HG03558 (cell line): ENCODE measurements around the gene ENPP1.

Experiments used
- ATAC-seq: cut with Tn5 transposase; IDR thresholded peaks from one replicate; pipeline ENCODE4 v1.9.1; 2021; ENCODE audit warnings: moderate number of reproducible peaks; ENCODE audit not compliant: unreplicated experiment; ENCODE audit errors: extremely low read depth

Gene ENPP1

DNA sequence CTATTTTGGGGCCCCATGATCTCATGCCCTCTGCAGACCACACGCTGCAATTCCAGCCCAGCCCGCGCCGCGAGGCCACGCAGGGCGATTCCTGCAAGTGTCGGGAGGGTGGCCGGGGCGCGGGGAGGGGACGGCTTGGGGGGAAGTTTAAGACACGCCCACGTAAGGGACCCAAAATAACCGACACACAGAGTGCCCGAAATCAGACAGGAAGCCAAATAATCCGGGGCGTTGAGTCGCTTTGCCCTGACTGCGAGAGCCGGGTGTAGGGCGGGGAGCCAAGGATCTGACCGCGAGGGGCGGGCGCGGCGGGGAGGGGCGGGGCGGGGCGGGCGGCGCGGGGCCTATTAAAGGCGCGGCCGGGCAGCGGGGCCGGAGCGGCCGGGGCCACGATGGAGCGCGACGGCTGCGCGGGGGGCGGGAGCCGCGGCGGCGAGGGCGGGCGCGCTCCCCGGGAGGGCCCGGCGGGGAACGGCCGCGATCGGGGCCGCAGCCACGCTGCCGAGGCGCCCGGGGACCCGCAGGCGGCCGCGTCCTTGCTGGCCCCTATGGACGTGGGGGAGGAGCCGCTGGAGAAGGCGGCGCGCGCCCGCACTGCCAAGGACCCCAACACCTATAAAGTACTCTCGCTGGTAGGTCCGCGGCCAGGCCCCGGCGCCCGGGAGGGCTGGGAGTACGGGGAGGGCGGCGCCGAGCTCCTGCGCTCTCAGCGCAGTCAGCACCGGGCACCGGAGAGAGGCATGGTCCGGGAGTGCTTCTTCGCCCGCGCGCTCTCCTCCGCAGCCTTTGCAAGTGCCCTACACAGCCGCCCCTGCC, at the start of gene ENPP1:
Gene ENPP1 (plus strand): TSS at position 377 of the 816 bp plus-strand sequence. CDS start 16 bp downstream, at position 393.
- ATAC-seq = no peak

DNA sequence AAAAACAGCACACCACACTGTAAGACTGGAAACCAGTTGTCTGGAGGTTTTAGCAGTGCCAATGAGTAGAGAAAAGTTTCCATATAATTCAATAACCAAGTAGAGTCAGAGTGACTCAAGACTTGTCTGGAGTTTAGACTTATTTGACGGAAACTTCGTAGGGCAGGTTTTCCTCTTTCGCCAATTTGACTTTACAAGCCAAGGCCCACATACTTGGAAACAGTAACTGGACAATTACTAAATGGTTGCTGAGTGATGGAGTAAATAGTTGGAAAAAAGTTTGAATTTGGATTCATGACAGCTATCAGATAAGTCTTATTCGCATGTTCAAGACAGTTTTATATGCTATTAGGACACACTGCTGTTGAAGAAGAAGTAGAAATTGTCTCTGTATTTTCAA, 48.9 kb upstream of the ENPP1 start:
- ATAC-seq = no peak

GRCh38 chr6:131761060-131761761, 46.6 kb upstream of the ENPP1 start:
- ATAC-seq = no peak

DNA sequence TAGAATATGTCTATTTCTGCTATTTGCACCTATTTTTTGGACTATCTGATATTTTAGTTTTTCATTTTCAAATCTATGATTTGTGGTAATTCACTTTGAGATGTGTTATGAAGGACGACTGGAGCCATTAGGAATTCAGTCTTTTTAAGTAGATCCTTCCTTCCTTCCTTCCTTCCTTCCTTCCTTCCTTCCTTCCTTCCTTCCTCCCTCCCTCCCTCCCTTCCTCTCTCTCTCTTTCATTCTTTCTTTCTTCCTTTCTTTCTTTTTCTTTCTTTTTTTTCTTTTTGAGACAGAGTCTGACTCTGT, 46.1 kb upstream of the ENPP1 start:
- ATAC-seq = no peak

- ATAC-seq = no peak
These were observed 44.8 kb upstream of the ENPP1 start for GRCh38 chr6:131762984-131763383.

DNA sequence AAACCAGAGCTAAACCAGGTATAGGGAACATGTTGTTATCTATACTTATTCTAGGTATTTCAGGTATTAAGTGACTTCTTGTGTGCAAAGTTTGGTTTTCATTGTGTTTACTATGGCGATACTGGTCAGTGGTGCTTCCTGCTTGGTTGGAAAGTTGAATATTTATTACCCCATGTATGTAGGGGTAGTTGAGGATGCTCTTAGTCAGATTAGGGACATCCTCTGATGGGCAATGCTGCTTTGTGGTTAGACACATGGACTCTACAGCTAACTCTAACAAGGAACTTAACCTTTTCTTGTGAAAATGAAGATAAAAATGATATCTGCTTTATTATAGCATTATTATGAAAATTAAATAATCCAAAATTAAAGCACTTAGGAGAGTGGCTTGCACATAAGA, 44.1 kb upstream of the ENPP1 start:
- no peak for ATAC-seq

GRCh38 chr6:131764350-131764749, 43.5 kb upstream of the ENPP1 start:
- ATAC-seq = no peak

DNA sequence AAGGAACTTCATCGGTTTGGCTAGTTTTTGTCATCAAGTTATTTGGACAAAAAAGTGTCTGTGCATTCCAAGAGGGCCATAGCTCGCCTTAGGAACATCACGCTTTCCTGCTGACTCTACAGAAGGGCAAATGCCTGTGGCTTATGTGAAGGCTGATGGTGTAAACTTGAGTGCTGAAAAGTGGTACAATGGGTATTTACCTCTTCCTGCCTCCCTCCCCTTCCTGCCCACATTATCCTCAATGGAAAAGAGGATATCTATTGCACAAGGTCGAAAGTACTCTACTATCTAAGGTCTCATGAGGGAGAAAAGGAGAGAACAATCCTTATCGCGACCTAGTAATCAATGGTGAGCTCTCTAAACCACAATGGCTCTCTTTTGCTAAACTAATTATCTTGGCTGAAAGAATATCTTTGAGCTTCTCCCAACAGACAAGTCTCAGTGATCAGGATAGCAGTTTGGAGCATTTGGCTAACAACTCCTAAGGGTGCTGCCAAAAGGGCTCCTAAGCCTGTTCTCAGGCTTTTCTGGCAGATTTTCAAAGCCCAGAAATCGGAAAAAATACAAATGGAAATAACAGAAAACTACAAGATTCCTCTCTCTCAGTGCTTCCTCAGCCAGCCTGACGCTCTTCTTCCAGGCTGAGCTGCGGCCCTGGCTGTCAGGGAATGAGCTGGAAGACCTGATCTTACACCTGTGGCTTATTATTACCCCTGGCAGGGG, 42.6 kb upstream of the ENPP1 start:
- no peak for ATAC-seq

DNA sequence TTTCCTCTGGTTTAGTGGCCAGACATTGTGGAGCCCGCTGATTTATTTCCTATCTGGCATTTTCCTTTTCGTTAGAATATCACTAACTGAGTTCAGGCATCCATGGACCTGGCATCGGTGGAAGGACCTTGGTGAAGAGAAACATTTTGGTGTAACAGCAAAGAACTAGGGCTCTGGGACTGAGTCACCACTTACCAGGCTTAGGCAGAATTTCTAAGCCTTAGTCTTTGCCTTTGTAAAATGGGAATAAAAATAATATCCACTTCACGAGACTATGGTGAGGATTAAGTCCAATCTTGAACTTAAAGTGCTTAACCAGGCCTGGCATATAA, 42.0 kb upstream of the ENPP1 start:
- no peak for ATAC-seq

DNA sequence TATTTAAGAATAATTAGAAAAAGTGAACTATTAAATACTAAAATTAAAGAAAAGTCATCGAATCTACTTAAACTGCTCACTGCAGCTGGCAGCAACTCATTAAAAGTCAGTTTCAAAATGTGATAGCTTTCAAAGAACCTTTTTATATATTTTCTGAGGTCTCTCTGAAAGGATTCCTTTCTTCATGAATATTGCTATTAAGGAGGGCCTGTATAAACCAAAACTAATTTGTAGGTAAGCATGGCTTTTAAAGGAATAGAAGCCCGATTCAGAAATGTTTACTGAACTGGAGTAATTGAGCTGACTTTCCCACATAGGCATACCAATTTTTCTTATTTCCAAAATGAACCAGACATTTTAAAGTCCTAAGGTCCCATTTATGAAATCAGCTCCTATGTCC, 41.2 kb upstream of the ENPP1 start:
- no peak for ATAC-seq

DNA sequence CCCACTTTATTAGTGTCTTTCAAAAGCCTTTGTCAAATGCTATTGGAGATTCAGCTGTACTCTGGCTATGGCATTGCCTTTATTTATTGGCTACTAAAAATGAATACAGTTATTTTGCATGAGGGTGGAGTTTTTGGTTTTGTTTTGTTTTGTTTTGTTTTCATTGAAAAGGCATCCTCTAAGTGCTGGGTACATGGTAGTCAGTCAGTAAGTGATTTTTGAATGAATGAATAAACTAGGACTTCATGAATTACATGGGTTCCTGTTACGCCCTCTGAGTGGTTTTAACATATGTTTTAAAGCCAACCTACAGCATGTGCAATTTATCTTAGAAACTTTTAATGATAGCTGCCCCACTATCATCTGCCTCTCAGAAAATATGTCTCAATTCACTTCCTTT, 38.9 kb upstream of the ENPP1 start:
- ATAC-seq = no peak

DNA sequence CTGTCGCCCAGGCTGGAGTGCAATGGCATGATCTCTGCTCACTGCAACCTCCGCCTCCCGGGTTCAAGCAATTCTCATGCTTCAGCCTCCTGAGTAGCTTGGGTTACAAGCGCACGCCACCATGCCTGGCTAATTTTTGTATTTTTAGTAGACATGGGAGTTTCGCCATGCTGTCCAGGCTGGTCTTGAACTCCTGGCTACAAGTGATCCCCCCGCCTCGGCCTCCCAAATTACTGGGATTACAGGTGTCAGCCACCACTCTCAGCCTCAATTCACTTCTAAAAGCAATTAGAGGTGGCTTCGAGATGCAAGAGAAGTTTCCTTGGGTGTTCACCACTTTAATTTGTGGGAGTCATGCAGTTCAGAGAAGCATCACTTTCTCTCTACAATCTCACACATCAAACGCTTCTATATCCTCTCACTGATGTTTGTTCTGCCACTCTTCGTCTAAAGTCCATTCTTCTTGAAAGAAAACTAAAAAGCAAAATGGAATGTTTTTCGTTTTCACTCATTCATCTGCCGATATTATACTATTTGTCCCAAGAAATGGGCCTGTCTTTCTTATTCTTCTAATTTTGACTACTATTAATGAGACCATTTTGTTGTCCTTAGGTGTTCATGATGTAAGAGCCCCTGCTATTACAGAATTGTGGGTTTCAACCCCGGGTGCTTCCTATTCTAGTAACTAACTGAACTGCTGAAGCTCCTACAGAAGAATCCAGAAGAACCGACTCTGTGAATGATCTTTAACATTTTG, 38.3 kb upstream of the ENPP1 start:
- ATAC-seq = no peak

GRCh38 chr6:131770776-131771175, 37.0 kb upstream of the ENPP1 start:
- no peak for ATAC-seq

DNA sequence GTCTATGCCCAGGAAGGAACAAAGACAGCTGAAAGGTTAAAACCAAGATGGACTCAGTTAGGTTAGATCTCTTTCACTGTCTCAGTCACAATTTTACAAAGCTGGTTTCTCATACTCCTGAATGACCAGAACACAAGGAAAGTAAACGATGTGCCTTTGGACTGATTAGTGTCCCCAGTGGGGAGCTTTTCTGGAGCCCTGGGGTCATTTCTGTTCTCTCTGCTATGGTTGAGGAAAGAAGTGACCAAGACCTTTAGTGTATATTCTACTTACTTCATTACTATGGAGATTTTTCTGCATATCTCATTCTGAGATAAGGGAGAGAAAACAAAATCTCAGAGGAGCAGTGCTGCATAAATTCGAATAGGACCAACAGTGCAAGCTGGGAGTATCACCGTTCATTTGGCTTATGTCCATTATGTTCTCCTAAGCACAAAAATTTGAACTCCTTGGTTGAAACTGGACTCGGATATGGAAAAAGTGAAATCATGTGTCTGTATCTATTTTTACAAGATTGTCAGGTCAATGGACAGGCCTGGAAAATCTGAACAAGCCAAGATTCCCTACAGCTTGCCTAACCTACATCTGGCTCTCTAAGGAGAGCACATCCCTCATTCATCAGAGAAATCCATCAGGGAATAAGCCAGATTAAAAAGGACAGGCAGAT, 34.4 kb upstream of the ENPP1 start:
- no peak for ATAC-seq

GRCh38 chr6:131775886-131776285, 31.9 kb upstream of the ENPP1 start:
- no peak for ATAC-seq

GRCh38 chr6:131776985-131777384, 30.8 kb upstream of the ENPP1 start:
- no peak for ATAC-seq

DNA sequence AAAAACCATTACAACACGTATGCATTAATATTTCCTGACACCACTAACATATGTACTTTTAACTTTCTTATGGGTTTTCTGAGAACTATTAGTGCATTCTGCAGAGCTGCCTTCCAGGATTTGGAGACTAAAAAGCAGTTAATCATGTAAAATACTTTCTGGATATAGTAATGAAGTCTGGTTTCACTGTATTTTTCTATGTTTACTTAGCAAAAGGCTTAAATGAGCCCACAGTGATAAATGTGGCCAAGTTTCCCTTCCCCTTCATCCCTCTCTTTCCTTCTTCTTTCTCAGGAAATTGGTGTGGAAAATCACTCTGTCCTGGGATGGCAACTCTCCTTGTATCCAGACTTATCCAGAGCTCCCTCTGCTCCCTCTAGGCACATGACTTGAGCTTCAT, 29.7 kb upstream of the ENPP1 start:
- no peak for ATAC-seq

GRCh38 chr6:131779304-131779703, 28.5 kb upstream of the ENPP1 start:
- no peak for ATAC-seq

- no peak for ATAC-seq
These were observed 27.2 kb upstream of the ENPP1 start for GRCh38 chr6:131780600-131780999.

GRCh38 chr6:131781687-131782086, 26.1 kb upstream of the ENPP1 start:
- no peak for ATAC-seq
